NCI-H187 treated with DMSO at 0.1 percent for 48 hours (cell line): Measurements from ENCODE around the gene ATG4D.
"Not testable (repeated sequence)": the region's sequence is repeated elsewhere in the genome, so short reads cannot be mapped to it uniquely, and the experiment has no call there.

ENCODE experiments used
- DNase-seq: peaks from one replicate; lab custom pipeline; 2025; lab: John Stamatoyannopoulos, UW

The ATG4D gene

GRCh38 chr19:10519421-10519820 is 24.3 kb upstream of the ATG4D start:
- no peak for DNase-seq

- DNase-seq, result no peak
These were observed 22.9 kb upstream of the ATG4D start for GRCh38 chr19:10520652-10521318.

- DNase-seq, result no peak
These were observed 22.1 kb upstream of the ATG4D start for GRCh38 chr19:10521461-10522171.

GRCh38 chr19:10523135-10523636 is 20.5 kb upstream of the ATG4D start:
- no peak for DNase-seq

- DNase-seq, result no peak
These were observed 18.1 kb upstream of the ATG4D start for GRCh38 chr19:10525636-10526035.

- DNase-seq, result not testable (repeated sequence)
These were observed 16.8 kb upstream of the ATG4D start for GRCh38 chr19:10526887-10527286.

- DNase-seq, result no peak
These were observed 11.2 kb upstream of the ATG4D start for GRCh38 chr19:10532457-10532856.

- DNase-seq, result no peak
These were observed 9.9 kb upstream of the ATG4D start for GRCh38 chr19:10533646-10534386.

- DNase-seq, result no peak
These were observed 8.1 kb upstream of the ATG4D start for GRCh38 chr19:10535613-10536012.

GRCh38 chr19:10537668-10538067 is 6.0 kb upstream of the ATG4D start:
- no peak for DNase-seq

GRCh38 chr19:10538204-10538983 is 5.3 kb upstream of the ATG4D start:
- DNase-seq, result no peak

GRCh38 chr19:10539016-10539415 is 4.7 kb upstream of the ATG4D start:
- not testable (repeated sequence) for DNase-seq

- no peak for DNase-seq
These were observed 665 bp upstream of the ATG4D start for GRCh38 chr19:10543059-10543419.

GRCh38 chr19:10544242-10544752 is 593 bp downstream of the ATG4D start:
- DNase-seq, result no peak

GRCh38 chr19:10544753-10545251 is 1.1 kb downstream of the ATG4D start:
- no peak for DNase-seq

- no peak for DNase-seq
These were observed 3.1 kb downstream of the ATG4D start for GRCh38 chr19:10546817-10547216.

- no peak for DNase-seq
These were observed 5.1 kb downstream of the ATG4D start for GRCh38 chr19:10548746-10549276.

GRCh38 chr19:10549733-10550132 is 6.0 kb downstream of the ATG4D start:
- no peak for DNase-seq

- no peak for DNase-seq
These were observed 6.6 kb downstream of the ATG4D start for GRCh38 chr19:10550336-10550735.

GRCh38 chr19:10551006-10551405 is 7.3 kb downstream of the ATG4D start:
- DNase-seq, result not testable (repeated sequence)

GRCh38 chr19:10551698-10552301 is 8.1 kb downstream of the ATG4D start:
- no peak for DNase-seq
